ENCODE measurements around the gene MAP2K6.

The MAP2K6 gene

GRCh38 chr17:69450131-69450530 lies 35.6 kb downstream of the MAP2K6 start:
- TF ChIP-seq POLR2A (IDR thresholded peaks at IDR 0.05; ENCODE audit: low read depth, low read length) (no peak), TAF1 (IDR thresholded peaks at IDR 0.05; ENCODE audit: low read depth, low read length) (no peak)
- FAIRE-seq (no peak), DNase-seq (ENCODE audit: insufficient read length, low spot score) (no peak)

GRCh38 chr17:69450918-69451317 lies 36.4 kb downstream of the MAP2K6 start:
- DNase-seq (ENCODE audit: insufficient read length, low spot score) (no peak), FAIRE-seq (no peak)
- TF ChIP-seq PAX5 (IDR thresholded peaks at IDR 0.05; ENCODE audit: insufficient read depth, low read length, severe bottlenecking) = no peak
- no peak for TF ChIP-seq POLR2A (IDR thresholded peaks at IDR 0.05; ENCODE audit: low read depth, low read length)
- TF ChIP-seq POU2F2 (IDR thresholded peaks at IDR 0.05; ENCODE audit: low read depth, low read length) = no peak
- TF ChIP-seq TAF1 (IDR thresholded peaks at IDR 0.05; ENCODE audit: low read depth, low read length) = no peak
- no peak for TF ChIP-seq POLR2AphosphoS5 (IDR thresholded peaks at IDR 0.05; ENCODE audit: low read depth, low read length)
- TF ChIP-seq SPI1 (IDR thresholded peaks at IDR 0.05; ENCODE audit: low read depth, low read length) = no peak

- TF ChIP-seq PAX5 (IDR thresholded peaks at IDR 0.05; ENCODE audit: insufficient read depth, low read length, severe bottlenecking) (no peak), POU2F2 (IDR thresholded peaks at IDR 0.05; ENCODE audit: low read depth, low read length) (peak; percentile 71; the same call in 1 of the 2 replicates)
- FAIRE-seq (peak; percentile 63), DNase-seq (ENCODE audit: insufficient read length, low spot score) (no peak)
Observed at GRCh38 chr17:69451416-69452394, 37.2 kb downstream of the MAP2K6 start.

- TF ChIP-seq POLR2AphosphoS5 (IDR thresholded peaks at IDR 0.05; ENCODE audit: low read depth, low read length) (no peak), SPI1 (IDR thresholded peaks at IDR 0.05; ENCODE audit: low read depth, low read length) (no peak), POLR2A (IDR thresholded peaks at IDR 0.05; ENCODE audit: low read depth, low read length) (no peak), TAF1 (IDR thresholded peaks at IDR 0.05; ENCODE audit: low read depth, low read length) (no peak), PAX5 (IDR thresholded peaks at IDR 0.05; ENCODE audit: insufficient read depth, low read length, severe bottlenecking) (no peak), POU2F2 (IDR thresholded peaks at IDR 0.05; ENCODE audit: low read depth, low read length) (no peak)
- FAIRE-seq = no peak
- no peak for DNase-seq (ENCODE audit: insufficient read length, low spot score)
Observed at GRCh38 chr17:69452664-69453260, 38.3 kb downstream of the MAP2K6 start.

- no peak for DNase-seq (ENCODE audit: insufficient read length, low spot score)
- TF ChIP-seq PAX5 (IDR thresholded peaks at IDR 0.05; ENCODE audit: insufficient read depth, low read length, severe bottlenecking) (no peak), POLR2A (IDR thresholded peaks at IDR 0.05; ENCODE audit: low read depth, low read length) (no peak), POLR2AphosphoS5 (IDR thresholded peaks at IDR 0.05; ENCODE audit: low read depth, low read length) (no peak), POU2F2 (IDR thresholded peaks at IDR 0.05; ENCODE audit: low read depth, low read length) (no peak), SPI1 (IDR thresholded peaks at IDR 0.05; ENCODE audit: low read depth, low read length) (no peak), TAF1 (IDR thresholded peaks at IDR 0.05; ENCODE audit: low read depth, low read length) (no peak)
- FAIRE-seq = no peak
Observed at GRCh38 chr17:69454051-69454450, 39.6 kb downstream of the MAP2K6 start.

GRCh38 chr17:69455040-69455439 lies 40.5 kb downstream of the MAP2K6 start:
- TF ChIP-seq POLR2AphosphoS5 (IDR thresholded peaks at IDR 0.05; ENCODE audit: low read depth, low read length) (no peak), POLR2A (IDR thresholded peaks at IDR 0.05; ENCODE audit: low read depth, low read length) (no peak), PAX5 (IDR thresholded peaks at IDR 0.05; ENCODE audit: insufficient read depth, low read length, severe bottlenecking) (no peak), POU2F2 (IDR thresholded peaks at IDR 0.05; ENCODE audit: low read depth, low read length) (no peak), SPI1 (IDR thresholded peaks at IDR 0.05; ENCODE audit: low read depth, low read length) (no peak), TAF1 (IDR thresholded peaks at IDR 0.05; ENCODE audit: low read depth, low read length) (no peak)
- DNase-seq (ENCODE audit: insufficient read length, low spot score) (no peak), FAIRE-seq (no peak)

- FAIRE-seq (no peak), DNase-seq (ENCODE audit: insufficient read length, low spot score) (no peak)
- no peak for TF ChIP-seq POLR2AphosphoS5 (IDR thresholded peaks at IDR 0.05; ENCODE audit: low read depth, low read length)
Observed at GRCh38 chr17:69457603-69458002, 43.1 kb downstream of the MAP2K6 start.

GRCh38 chr17:69460963-69461922 lies 46.7 kb downstream of the MAP2K6 start:
- TF ChIP-seq POU2F2 (IDR thresholded peaks at IDR 0.05; ENCODE audit: low read depth, low read length) = no peak
- TF ChIP-seq POLR2AphosphoS5 (IDR thresholded peaks at IDR 0.05; ENCODE audit: low read depth, low read length) = no peak
- no peak for TF ChIP-seq SPI1 (IDR thresholded peaks at IDR 0.05; ENCODE audit: low read depth, low read length)
- TF ChIP-seq POLR2A (IDR thresholded peaks at IDR 0.05; ENCODE audit: low read depth, low read length) = no peak
- TF ChIP-seq PAX5 (IDR thresholded peaks at IDR 0.05; ENCODE audit: insufficient read depth, low read length, severe bottlenecking) = no peak
- no peak for TF ChIP-seq TAF1 (IDR thresholded peaks at IDR 0.05; ENCODE audit: low read depth, low read length)
- DNase-seq (ENCODE audit: insufficient read length, low spot score) = no peak
- FAIRE-seq = no peak

GRCh38 chr17:69461951-69462369 lies 47.5 kb downstream of the MAP2K6 start:
- FAIRE-seq (no peak), DNase-seq (ENCODE audit: insufficient read length, low spot score) (no peak)
- TF ChIP-seq POU2F2 (IDR thresholded peaks at IDR 0.05; ENCODE audit: low read depth, low read length) = no peak
- no peak for TF ChIP-seq PAX5 (IDR thresholded peaks at IDR 0.05; ENCODE audit: insufficient read depth, low read length, severe bottlenecking)
- no peak for TF ChIP-seq POLR2A (IDR thresholded peaks at IDR 0.05; ENCODE audit: low read depth, low read length)
- no peak for TF ChIP-seq SPI1 (IDR thresholded peaks at IDR 0.05; ENCODE audit: low read depth, low read length)

Data from GM12891 (cell line).